Measurements from ENCODE around the gene SLC6A6. TPM values are rescaled to one million over a fixed set of nuclear protein-coding genes. Genes with fewer than 3 reads are reported as not detected.

The SLC6A6 gene
- polyA plus RNA-seq, 1 donor (not counting 4 experiments of a cell fraction or from before 2014, with no cell fraction given), result 8.3 TPM

- no peaks in the 10 kb centered on the region for H3K79me2 ChIP-seq (ENCODE audit: control insufficient read depth, insufficient read depth, low read length)
- H3K36me3 ChIP-seq (ENCODE audit: control insufficient read depth in 2 of 2, extremely low read depth in 1 of 2, insufficient read depth in 2 of 2, low read length in 2 of 2), result no peaks in the 10 kb centered on the region
- no peaks in the 10 kb centered on the region for H3K9me3 ChIP-seq (ENCODE audit: control insufficient read depth, low read depth, low read length)
- H3K9ac ChIP-seq (ENCODE audit: control insufficient read depth, extremely low read depth, insufficient read depth, low read length), result no peak overlapping the region
- dilution Hi-C loops (cut with MboI; ENCODE audit: extremely low pct_ligation_motif_present, low sequenced_read_pairs), result no loop called here
- no peak overlapping the region for H3K27ac ChIP-seq (ENCODE audit: control insufficient read depth, insufficient read depth, low read length)
- no peaks in the 10 kb centered on the region for H4K20me1 ChIP-seq (ENCODE audit: control insufficient read depth, extremely low read depth, insufficient read depth, low read length)
- no peak overlapping the region for H2AFZ ChIP-seq (ENCODE audit: control insufficient read depth, low read length)
- H3K27me3 ChIP-seq (ENCODE audit: control insufficient read depth, extremely low read depth, insufficient read depth, low read length), result no peaks in the 10 kb centered on the region
- DNase-seq (ENCODE audit: low read depth, low spot score), result no peak
- no peak overlapping the region for H3K4me2 ChIP-seq (ENCODE audit: control insufficient read depth, extremely low read depth, insufficient read depth, low read depth, low read length)
- no peak for FAIRE-seq
- H3K9me1 ChIP-seq (ENCODE audit: control insufficient read depth, extremely low read depth, insufficient read depth, low read length), result no peaks in the 10 kb centered on the region
- no peak overlapping the region for H3K4me3 ChIP-seq (ENCODE audit: control insufficient read depth in 2 of 3, extremely low read depth in 1 of 3, insufficient read depth in 2 of 3, low read depth in 1 of 3, low read length in 3 of 3)
- H3K4me1 ChIP-seq (ENCODE audit: control insufficient read depth, extremely low read depth, insufficient read depth, low read length), result no peaks in the 10 kb centered on the region
- TF ChIP-seq EZH2 (IDR thresholded peaks at IDR 0.05; ENCODE audit: low read length) (no peak), CTCF (optimal IDR thresholded peaks at IDR 0.05 in 1 of 3, IDR thresholded peaks at IDR 0.05 in 1 of 3, conservative IDR thresholded peaks at IDR 0.05 in 1 of 3; ENCODE audit: extremely low read depth in 1 of 3, insufficient read depth in 2 of 3, low read length in 3 of 3) (no peak)
Measured at GRCh38 chr3:14396031-14396692, 6.2 kb upstream of the SLC6A6 start.

GRCh38 chr3:14397046-14397445, 5.4 kb upstream of the SLC6A6 start:
- Histone ChIP-seq H3K9me1 (ENCODE audit: control insufficient read depth, extremely low read depth, insufficient read depth, low read length) (no peaks in the 10 kb centered on the region), H3K9ac (ENCODE audit: control insufficient read depth, extremely low read depth, insufficient read depth, low read length) (no peak overlapping the region), H3K79me2 (ENCODE audit: control insufficient read depth, insufficient read depth, low read length) (no peaks in the 10 kb centered on the region), H3K4me1 (ENCODE audit: control insufficient read depth, extremely low read depth, insufficient read depth, low read length) (peaks cover 5% of the 10 kb centered on the region), H3K9me3 (ENCODE audit: control insufficient read depth, low read depth, low read length) (no peaks in the 10 kb centered on the region), H3K4me2 (ENCODE audit: control insufficient read depth, extremely low read depth, insufficient read depth, low read depth, low read length) (no peak overlapping the region), H2AFZ (ENCODE audit: control insufficient read depth, low read length) (no peak overlapping the region), H3K36me3 (ENCODE audit: control insufficient read depth in 2 of 2, extremely low read depth in 1 of 2, insufficient read depth in 2 of 2, low read length in 2 of 2) (no peaks in the 10 kb centered on the region), H4K20me1 (ENCODE audit: control insufficient read depth, extremely low read depth, insufficient read depth, low read length) (no peaks in the 10 kb centered on the region), H3K4me3 (ENCODE audit: control insufficient read depth in 2 of 3, extremely low read depth in 1 of 3, insufficient read depth in 2 of 3, low read depth in 1 of 3, low read length in 3 of 3) (no peak overlapping the region), H3K27me3 (ENCODE audit: control insufficient read depth, extremely low read depth, insufficient read depth, low read length) (no peaks in the 10 kb centered on the region), H3K27ac (ENCODE audit: control insufficient read depth, insufficient read depth, low read length) (no peak overlapping the region)
- FAIRE-seq, result no peak
- dilution Hi-C loops (cut with MboI; ENCODE audit: extremely low pct_ligation_motif_present, low sequenced_read_pairs), result no loop called here
- TF ChIP-seq CTCF (optimal IDR thresholded peaks at IDR 0.05 in 1 of 3, IDR thresholded peaks at IDR 0.05 in 1 of 3, conservative IDR thresholded peaks at IDR 0.05 in 1 of 3; ENCODE audit: extremely low read depth in 1 of 3, insufficient read depth in 2 of 3, low read length in 3 of 3) (no peak), EZH2 (IDR thresholded peaks at IDR 0.05; ENCODE audit: low read length) (no peak)
- DNase-seq (ENCODE audit: low read depth, low spot score), result no peak
